ENCODE measurements around the gene DRAM2.

The DRAM2 gene

GRCh38 chr1:111129376-111129775, 10.5 kb downstream of the DRAM2 start:
- TF ChIP-seq CTCF (IDR thresholded peaks at IDR 0.05): no peak
- no peaks in the 10 kb centered on the region for H3K4me1 Mint-ChIP-seq
- H3K27ac Mint-ChIP-seq: no peak overlapping the region
- H3K4me3 Mint-ChIP-seq: no peak overlapping the region
- H3K27me3 Mint-ChIP-seq (ENCODE audit: low read depth, poor library complexity): no peaks in the 10 kb centered on the region
- peaks cover 58% of the 10 kb centered on the region for H3K36me3 Mint-ChIP-seq (ENCODE audit: low read depth)
- no peaks in the 10 kb centered on the region for H3K9me3 Mint-ChIP-seq
- DNase-seq: no peak

DNA sequence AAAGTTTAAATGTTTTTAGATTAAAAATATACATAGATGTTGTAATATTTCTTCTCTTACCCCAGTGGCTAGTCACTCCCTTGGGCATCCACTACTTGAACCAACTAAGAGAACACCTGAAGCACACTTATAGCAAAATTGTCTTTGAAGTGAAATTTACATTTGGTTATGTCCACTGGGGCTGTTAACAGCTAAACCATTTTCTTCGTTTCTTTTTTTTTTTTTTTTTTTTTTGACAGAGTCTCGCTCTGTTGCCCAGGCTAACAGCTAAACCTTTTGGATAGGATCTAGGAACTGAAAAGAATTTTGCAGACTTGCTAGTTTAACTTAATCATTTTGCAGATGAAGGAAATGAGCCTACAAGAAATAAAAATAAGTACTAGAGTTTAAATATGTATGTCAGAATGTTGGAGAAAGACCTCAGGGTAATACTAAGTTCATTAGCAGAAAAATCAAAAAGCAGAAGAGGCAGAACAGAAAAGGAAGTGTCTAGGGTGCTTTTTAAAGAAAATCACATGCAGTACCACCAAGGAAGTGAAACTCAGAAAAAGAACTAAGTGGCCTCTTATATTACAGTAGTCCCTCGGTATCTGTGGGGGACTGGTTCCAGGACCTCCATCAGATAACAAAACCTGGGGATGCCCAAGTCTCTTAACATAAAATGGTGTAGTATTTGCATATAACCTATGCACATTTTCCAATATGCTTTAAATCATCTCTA, 11.8 kb downstream of the DRAM2 start:
- H3K4me3 Mint-ChIP-seq: no peak overlapping the region
- TF ChIP-seq CTCF (IDR thresholded peaks at IDR 0.05): no peak
- H3K4me1 Mint-ChIP-seq: peaks cover 12% of the 10 kb centered on the region
- peaks cover 62% of the 10 kb centered on the region for H3K36me3 Mint-ChIP-seq (ENCODE audit: low read depth)
- H3K27ac Mint-ChIP-seq: no peak overlapping the region
- DNase-seq: no peak
- no peaks in the 10 kb centered on the region for H3K9me3 Mint-ChIP-seq
- H3K27me3 Mint-ChIP-seq (ENCODE audit: low read depth, poor library complexity): no peaks in the 10 kb centered on the region

DNA sequence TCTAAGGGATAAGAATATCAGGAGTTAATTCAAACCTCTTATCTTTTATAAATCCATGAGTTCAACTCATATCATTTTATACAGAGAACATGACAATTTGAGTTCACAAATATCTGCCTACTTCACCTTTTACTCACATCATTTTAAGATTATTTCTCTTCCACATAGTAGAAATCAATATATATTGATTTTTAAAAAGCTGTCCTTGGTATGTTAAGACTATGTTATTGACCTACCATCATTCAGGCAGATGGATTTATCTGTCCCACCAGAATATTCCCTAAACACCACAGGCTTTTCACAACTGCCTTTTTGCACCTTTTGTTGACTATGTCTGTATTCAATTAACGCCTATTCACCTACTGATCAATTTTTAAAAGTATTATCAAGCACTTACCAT, 13.5 kb downstream of the DRAM2 start:
- H3K4me1 Mint-ChIP-seq: peaks cover 23% of the 10 kb centered on the region
- H3K27me3 Mint-ChIP-seq (ENCODE audit: low read depth, poor library complexity): no peaks in the 10 kb centered on the region
- H3K27ac Mint-ChIP-seq: peak overlapping the region; percentile 18
- no peaks in the 10 kb centered on the region for H3K9me3 Mint-ChIP-seq
- peaks cover 69% of the 10 kb centered on the region for H3K36me3 Mint-ChIP-seq (ENCODE audit: low read depth)
- H3K4me3 Mint-ChIP-seq: no peak overlapping the region
- no peak for TF ChIP-seq CTCF (IDR thresholded peaks at IDR 0.05)
- no peak for DNase-seq

DNA sequence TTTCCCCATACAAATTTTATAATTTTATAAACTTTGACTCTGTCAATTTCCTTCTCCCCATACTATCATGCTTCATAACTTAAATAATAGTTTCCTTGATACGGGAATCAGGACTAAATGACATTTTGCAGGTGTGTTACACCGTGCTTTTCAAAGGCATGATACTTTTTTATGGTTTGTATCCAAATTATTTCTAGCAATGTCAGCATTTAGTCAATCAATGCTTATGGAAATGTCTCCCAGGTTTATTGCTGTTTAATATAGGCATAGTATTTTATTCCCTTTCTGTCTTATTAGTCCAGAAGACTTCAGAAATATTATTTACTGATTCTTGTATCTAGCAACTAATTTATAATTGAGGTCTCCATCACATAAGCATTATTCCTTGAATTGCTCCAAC, 23.4 kb downstream of the DRAM2 start:
- Mint-ChIP-seq H3K27ac (no peak overlapping the region), H3K9me3 (peaks cover 3% of the 10 kb centered on the region), H3K36me3 (ENCODE audit: low read depth) (peaks cover 61% of the 10 kb centered on the region), H3K4me3 (no peak overlapping the region), H3K27me3 (ENCODE audit: low read depth, poor library complexity) (no peaks in the 10 kb centered on the region), H3K4me1 (no peaks in the 10 kb centered on the region)
- DNase-seq: no peak
- TF ChIP-seq CTCF (IDR thresholded peaks at IDR 0.05): no peak

DNA sequence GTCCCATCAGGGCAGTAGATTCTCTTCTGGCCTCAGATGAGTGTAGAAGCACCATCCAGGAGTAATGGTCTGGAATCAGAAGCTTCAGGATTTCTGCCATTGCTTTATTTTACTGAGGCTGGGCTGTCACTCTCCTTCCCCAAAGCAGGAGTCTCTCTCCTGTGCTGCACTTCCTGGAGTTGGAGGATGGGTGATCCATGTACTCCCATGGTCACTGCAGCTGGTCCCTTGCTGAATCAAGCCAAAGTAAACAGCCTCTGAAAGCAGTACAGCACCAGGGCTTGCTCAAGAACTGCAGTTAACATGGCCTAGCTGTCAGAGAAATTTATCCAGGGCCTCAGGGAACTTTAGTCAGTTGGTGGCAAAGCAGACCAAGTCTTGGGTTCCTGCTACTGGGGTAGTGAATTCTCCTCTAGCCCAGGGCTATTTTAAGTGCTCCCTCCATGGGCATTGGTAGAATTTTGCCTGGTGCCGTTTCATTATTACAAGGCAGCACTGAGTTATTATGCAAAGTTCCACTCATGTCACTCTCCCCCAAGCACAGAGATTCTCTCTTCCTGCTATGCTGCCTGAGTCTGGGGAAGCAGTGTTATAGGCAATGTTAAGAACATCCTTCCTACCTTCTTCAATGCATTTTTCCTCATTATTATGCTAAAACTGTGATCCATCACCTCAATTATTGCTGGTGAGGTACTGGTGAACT, 29.5 kb downstream of the DRAM2 start:
- Mint-ChIP-seq H3K27ac (no peak overlapping the region), H3K27me3 (ENCODE audit: low read depth, poor library complexity) (no peaks in the 10 kb centered on the region), H3K4me1 (no peaks in the 10 kb centered on the region), H3K4me3 (no peak overlapping the region), H3K36me3 (ENCODE audit: low read depth) (peaks cover 64% of the 10 kb centered on the region), H3K9me3 (peaks cover 39% of the 10 kb centered on the region)
- TF ChIP-seq CTCF (IDR thresholded peaks at IDR 0.05): no peak
- DNase-seq: no peak

DNA sequence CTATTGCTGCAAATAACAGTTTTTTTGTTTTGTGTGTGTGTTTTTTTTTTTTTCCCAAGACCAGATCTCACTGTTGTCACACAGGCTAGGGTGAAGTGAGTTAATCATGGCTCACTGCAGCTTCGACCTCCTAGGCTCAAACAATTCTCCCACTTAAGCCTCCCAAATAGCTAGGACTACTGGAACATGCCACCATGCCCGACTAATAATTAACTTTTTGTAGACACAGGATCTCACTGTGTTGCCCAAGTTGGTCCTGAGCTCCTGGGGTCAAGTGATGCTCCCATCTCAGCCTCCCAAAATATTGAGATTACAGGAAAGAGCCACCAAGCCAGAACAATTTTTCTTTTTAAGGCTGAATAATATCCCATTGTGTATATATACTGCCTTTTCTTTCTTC, 34.9 kb downstream of the DRAM2 start:
- Mint-ChIP-seq H3K27me3 (ENCODE audit: low read depth, poor library complexity) (no peaks in the 10 kb centered on the region), H3K4me3 (no peak overlapping the region), H3K36me3 (ENCODE audit: low read depth) (peaks cover 69% of the 10 kb centered on the region), H3K27ac (no peak overlapping the region), H3K4me1 (no peaks in the 10 kb centered on the region), H3K9me3 (peaks cover 77% of the 10 kb centered on the region)
- no peak for DNase-seq
- no peak for TF ChIP-seq CTCF (IDR thresholded peaks at IDR 0.05)
